Peyer's patch (tissue), 4 donors: Measurements from ENCODE around the gene LRP10. TPM values are rescaled to one million over a fixed set of nuclear protein-coding genes. Genes with fewer than 3 reads are reported as not detected.

ENCODE experiments used
- DNase-seq, 3 donors: peaks; one replicate each; pipeline ENCODE4 v3.0.0-alpha.2; 2017 to 2019
- H3K27ac ChIP-seq, 4 donors: fragments of 200-600 bp; sonication (generic); one replicate each; pipeline ENCODE4 v1.5.1; 2016 to 2019
- H3K27me3 ChIP-seq, 2 donors: fragments of 200-600 bp; sonication (generic); one replicate each; pipeline ENCODE4 v1.5.1; 2019
- H3K36me3 ChIP-seq, 3 donors: fragments of 200-600 bp; sonication (generic); one replicate each; pipeline ENCODE4 v1.5.1; 2016 to 2019
- H3K4me1 ChIP-seq, 4 donors: fragments of 200-600 bp; sonication (generic); one replicate each; pipeline ENCODE4 v1.5.1; 2016 to 2019
- H3K4me3 ChIP-seq, 4 donors: fragments of 200-600 bp; sonication (generic); 1 replicate in 3 of 4; 2 replicates in 1 of 4; pipeline ENCODE4 v1.5.1; 2016 to 2019; ENCODE audit warnings: mild to moderate bottlenecking in 1 of 4
- H3K9me3 ChIP-seq, 4 donors: fragments of 200-600 bp; sonication (generic); one replicate each; pipeline ENCODE4 v1.5.1; 2016 to 2019; ENCODE audit warnings: mild to moderate bottlenecking in 1 of 4
- POLR2A ChIP-seq, 2 donors: fragments of 450-650 bp; IDR thresholded peaks; one replicate each; pipeline ENCODE4 v1.5.1; 2017; ENCODE audit warnings: antibody characterized with exemption in 2 of 2, mild to moderate bottlenecking in 2 of 2, moderate library complexity in 2 of 2
- total RNA-seq, 4 donors: library from RNA; depleted of rRNA; stranded (reverse); fragments of >200 nt; gene quantifications; one replicate each; pipeline ENCODE4 v1.1.0, GENCODE V29; 2016
- TF ChIP-seq, protein P1 (sequence below), 6 experiments: fragments of 450-650 bp in 4 of 6; fragments of 200-600 bp in 2 of 6; sonication (generic) in 1 of 6; IDR thresholded peaks; one replicate each; pipeline ENCODE4 v1.5.1; 2017 to 2019; ENCODE audit warnings: antibody characterized with exemption in 6 of 6, mild to moderate bottlenecking in 3 of 6, moderate library complexity in 1 of 6

The LRP10 gene
- total RNA-seq, 4 donors from 2014 or later, result 69.3 to 250 (median 221) TPM

DNA sequence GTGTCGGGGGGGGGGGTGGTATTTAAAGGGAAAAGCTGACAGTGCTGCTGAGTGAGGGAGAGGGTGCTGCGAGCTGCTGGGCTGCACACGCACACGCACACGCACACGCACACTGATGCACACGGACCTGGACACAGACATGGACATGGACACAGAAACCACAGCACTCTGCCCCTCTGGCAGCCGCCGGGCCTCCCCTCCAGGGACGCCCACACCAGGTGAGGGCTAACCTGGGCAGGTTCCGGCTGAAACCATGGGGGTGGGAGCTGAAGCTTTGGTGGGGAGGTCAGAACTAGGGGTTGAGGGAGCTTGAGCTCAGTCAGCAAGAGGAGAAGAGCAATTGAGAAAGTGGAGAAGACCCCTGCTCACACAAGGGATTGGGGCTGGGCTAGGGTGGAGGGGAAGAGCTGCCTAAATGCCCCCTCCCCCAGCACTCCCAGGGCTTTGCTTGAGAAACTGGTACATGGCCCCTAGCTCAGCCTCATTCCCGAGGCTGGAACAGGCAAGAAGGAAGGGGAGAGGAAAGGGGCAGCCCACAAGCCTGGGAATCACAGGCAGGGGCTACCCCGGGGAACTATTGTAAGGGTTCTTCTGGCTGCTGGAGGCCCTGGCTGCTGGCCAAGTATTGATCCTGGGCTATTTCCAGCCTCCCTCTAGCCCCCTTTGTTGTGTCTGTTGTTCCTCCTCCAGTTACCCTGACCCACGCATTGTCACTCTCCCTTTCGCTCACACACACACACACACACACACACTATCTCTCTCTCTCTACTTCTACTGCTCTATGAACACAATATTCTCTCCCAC lies 11.8 kb downstream of the LRP10 start, which contains the start of gene REM2:
Gene REM2, plus strand, starts transcription at position 50 of the 804 bp plus-strand sequence. Its CDS starts 66 bp downstream, at position 116.
- Histone ChIP-seq H3K4me3 (no peak within 1 kb of the TSS), H3K27me3 (no peaks in the 10 kb centered on the region), H3K36me3 (peaks cover 0 to 12% (median 0%) of the 10 kb centered on the region in 3 donors), H3K4me1 (peaks cover 0 to 49% (median 4%) of the 10 kb centered on the region in 4 donors), H3K27ac (no peak within 1 kb of the TSS), H3K9me3 (no peaks in the 10 kb centered on the region)
- TF ChIP-seq, protein P1, sequence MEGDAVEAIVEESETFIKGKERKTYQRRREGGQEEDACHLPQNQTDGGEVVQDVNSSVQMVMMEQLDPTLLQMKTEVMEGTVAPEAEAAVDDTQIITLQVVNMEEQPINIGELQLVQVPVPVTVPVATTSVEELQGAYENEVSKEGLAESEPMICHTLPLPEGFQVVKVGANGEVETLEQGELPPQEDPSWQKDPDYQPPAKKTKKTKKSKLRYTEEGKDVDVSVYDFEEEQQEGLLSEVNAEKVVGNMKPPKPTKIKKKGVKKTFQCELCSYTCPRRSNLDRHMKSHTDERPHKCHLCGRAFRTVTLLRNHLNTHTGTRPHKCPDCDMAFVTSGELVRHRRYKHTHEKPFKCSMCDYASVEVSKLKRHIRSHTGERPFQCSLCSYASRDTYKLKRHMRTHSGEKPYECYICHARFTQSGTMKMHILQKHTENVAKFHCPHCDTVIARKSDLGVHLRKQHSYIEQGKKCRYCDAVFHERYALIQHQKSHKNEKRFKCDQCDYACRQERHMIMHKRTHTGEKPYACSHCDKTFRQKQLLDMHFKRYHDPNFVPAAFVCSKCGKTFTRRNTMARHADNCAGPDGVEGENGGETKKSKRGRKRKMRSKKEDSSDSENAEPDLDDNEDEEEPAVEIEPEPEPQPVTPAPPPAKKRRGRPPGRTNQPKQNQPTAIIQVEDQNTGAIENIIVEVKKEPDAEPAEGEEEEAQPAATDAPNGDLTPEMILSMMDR (IDR thresholded peaks at IDR 0.05), result no peak
- no peak for TF ChIP-seq POLR2A (IDR thresholded peaks at IDR 0.05)
- no peak for DNase-seq

DNA sequence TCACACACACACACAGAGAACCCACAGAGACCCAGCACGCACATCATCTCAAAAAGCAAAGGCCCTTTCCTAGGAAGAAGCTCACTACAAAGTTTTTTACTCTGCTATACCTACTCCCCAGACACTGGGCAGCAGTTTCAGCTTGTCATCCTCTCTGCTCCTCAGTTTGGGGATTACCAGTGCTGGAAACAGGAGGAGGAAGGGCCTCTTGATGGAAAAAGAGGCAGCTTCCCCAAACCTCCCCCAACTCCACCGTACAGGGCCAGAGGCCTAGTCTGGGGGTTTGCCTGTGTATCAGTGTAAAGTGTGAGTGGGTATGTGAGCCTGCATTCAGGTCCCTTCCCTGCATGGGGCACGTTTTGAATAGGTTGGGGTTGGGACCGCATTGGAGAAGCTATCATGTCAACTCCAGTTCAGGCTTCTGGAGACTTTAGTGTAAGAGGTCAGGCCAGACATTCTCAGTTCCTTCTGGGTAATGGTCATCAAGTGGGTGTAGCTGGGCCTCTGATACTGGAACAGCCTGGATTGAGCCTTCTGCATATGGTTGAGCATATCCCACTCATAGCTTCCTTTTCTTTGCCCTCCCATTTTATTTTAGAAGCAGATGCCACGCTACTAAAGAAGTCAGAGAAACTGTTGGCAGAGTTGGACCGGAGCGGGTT lies 12.7 kb downstream of the LRP10 start:
- Histone ChIP-seq H3K27me3 (no peaks in the 10 kb centered on the region), H3K36me3 (peaks cover 0 to 4% (median 0%) of the 10 kb centered on the region in 3 donors), H3K9me3 (no peaks in the 10 kb centered on the region), H3K4me3 (no peak overlapping the region), H3K27ac (no peak overlapping the region), H3K4me1 (peaks cover 0 to 50% (median 4%) of the 10 kb centered on the region in 4 donors)
- no peak for DNase-seq
- TF ChIP-seq POLR2A (IDR thresholded peaks at IDR 0.05), result no peak
- TF ChIP-seq, protein P1 (IDR thresholded peaks at IDR 0.05), result no peak

DNA sequence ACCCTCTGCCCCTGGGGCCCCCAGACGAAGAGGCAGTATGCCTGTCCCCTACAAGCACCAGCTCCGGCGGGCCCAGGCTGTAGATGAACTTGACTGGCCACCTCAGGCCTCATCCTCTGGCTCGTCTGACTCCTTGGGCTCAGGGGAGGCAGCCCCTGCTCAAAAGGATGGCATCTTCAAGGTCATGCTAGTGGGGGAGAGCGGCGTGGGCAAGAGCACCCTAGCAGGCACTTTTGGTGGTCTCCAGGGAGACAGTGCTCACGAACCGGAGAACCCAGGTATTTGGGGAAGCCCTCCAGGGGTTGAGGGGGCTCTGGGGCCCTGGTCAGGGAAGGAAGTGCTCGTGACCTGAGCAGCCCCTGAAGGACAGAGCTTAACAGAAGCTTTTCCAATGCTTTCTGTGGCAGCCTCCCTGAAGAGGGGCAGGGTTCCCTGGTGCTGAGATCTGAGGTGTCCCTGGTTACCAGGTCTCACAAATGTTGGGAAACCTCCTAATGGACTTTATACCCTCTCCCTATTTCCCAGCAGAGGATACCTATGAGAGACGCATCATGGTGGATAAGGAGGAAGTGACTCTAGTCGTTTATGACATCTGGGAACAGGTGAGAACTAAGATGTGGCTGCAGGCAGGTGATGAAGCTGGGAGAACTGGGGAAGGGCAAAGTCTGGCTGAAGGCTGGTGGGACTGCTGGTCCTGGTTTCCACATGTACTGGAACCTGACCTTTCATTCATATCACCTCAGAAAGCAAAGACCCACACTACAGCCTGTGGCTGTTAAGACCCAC lies 13.4 kb downstream of the LRP10 start:
- H3K4me1 ChIP-seq, result peaks cover 0 to 50% (median 4%) of the 10 kb centered on the region in 4 donors
- no peak overlapping the region for H3K4me3 ChIP-seq
- no peaks in the 10 kb centered on the region for H3K36me3 ChIP-seq
- peak in 2 of 3 donors; percentile 51 to 62 for DNase-seq
- peak overlapping the region in 3 of 4 donors; percentile 19 to 27 (median 19) for H3K27ac ChIP-seq
- TF ChIP-seq, protein P1 (IDR thresholded peaks at IDR 0.05), result no peak
- no peak for TF ChIP-seq POLR2A (IDR thresholded peaks at IDR 0.05)
- no peaks in the 10 kb centered on the region for H3K27me3 ChIP-seq
- H3K9me3 ChIP-seq, result no peaks in the 10 kb centered on the region

DNA sequence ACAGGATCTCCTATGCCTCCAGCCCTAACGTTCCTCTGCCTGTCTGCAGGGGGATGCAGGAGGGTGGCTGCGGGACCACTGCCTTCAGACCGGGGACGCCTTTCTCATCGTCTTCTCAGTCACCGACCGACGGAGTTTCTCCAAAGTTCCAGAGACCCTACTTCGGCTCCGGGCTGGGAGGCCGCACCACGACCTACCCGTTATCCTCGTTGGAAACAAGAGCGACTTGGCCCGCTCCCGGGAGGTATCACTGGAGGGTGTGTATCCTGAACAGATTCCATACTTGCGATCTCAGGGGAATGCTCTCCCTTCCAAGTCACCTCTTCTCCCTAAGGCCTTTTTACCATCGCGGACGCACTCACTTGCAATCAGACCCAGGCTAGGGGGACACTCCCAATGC lies 14.4 kb downstream of the LRP10 start:
- DNase-seq, result no peak
- H3K4me1 ChIP-seq, result peaks cover 0 to 50% (median 4%) of the 10 kb centered on the region in 4 donors
- TF ChIP-seq POLR2A (IDR thresholded peaks at IDR 0.05), result no peak
- H3K27me3 ChIP-seq, result no peaks in the 10 kb centered on the region
- H3K9me3 ChIP-seq, result no peaks in the 10 kb centered on the region
- H3K4me3 ChIP-seq, result peak overlapping the region in 2 of 4 donors; percentile 56 to 62
- peak overlapping the region in 3 of 4 donors; percentile 69 to 86 (median 75) for H3K27ac ChIP-seq
- no peaks in the 10 kb centered on the region for H3K36me3 ChIP-seq

DNA sequence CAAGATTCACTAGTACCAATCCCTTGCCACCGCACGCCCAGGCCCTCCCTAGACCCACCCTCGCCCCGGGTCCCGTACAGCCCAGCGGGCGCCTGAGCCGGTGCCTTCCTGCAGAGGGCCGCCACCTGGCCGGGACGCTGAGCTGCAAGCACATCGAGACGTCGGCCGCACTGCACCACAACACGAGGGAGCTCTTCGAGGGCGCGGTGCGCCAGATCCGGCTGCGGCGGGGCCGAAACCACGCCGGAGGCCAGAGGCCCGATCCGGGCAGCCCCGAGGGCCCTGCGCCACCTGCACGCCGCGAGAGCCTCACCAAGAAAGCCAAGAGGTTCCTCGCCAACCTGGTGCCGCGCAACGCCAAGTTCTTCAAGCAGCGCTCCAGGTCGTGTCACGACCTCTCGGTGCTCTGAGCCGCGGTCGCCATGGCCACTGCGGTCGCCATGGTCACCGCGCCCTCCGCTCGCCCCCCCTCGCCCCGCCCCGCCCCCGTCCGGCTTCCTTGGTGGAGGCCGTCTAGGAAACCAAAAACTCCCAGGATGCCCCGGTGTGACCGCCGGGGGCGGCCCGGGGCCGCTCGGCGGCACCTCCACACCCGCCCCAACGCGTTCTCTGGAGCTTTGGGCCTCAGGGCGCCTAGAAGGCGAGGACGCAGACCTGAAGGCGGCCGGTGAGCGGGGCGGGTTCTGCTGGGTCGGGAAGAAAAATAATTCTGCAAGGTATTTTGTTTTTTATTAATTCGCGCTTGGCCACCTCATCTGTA lies 15.1 kb downstream of the LRP10 start:
- H3K9me3 ChIP-seq, result no peaks in the 10 kb centered on the region
- peaks cover 0 to 50% (median 4%) of the 10 kb centered on the region in 4 donors for H3K4me1 ChIP-seq
- TF ChIP-seq, protein P1 (IDR thresholded peaks at IDR 0.05), result peak in 5 of 6 experiments; percentile 9 to 34 (median 20)
- peak in 1 of 2 donors; percentile 29 for TF ChIP-seq POLR2A (IDR thresholded peaks at IDR 0.05)

More for the DNA sequence above, 15.1 kb downstream of the LRP10 start:
- H3K27me3 ChIP-seq, result no peaks in the 10 kb centered on the region
- peak; percentile 86 to 92 (median 87) for DNase-seq
- H3K4me3 ChIP-seq, result peak overlapping the region; percentile 55 to 63 (median 59)
- no peaks in the 10 kb centered on the region for H3K36me3 ChIP-seq
- peak overlapping the region; percentile 69 to 86 (median 74) for H3K27ac ChIP-seq
